Thoracic aorta (tissue), 2 donors: ENCODE measurements around the gene ATRN. TPM values are rescaled to one million over a fixed set of nuclear protein-coding genes. Genes with fewer than 3 reads are reported as not detected.

ENCODE experiments used
- ATAC-seq: fragments of 150-250 bp; one replicate; pipeline ENCODE4 v1.8.0; 2017; ENCODE audit warnings: low read depth; ENCODE audit not compliant: insufficient number of reproducible peaks, low FRiP score
- DNase-seq: peaks from one replicate; pipeline ENCODE4 v3.0.0-alpha.2; 2020; ENCODE audit warnings: low spot score
- H3K27ac ChIP-seq, 2 donors: fragments of 200-600 bp; sonication (generic); 1 replicate in 1 of 2; 2 replicates in 1 of 2; pipeline ENCODE4 v1.5.1; 2016; ENCODE audit warnings: mild to moderate bottlenecking in 2 of 2, moderate library complexity in 2 of 2
- H3K27me3 ChIP-seq: fragments of 200-600 bp; sonication (generic); replicated peaks from 2 replicates; pipeline ENCODE4 v1.6.0; 2016; ENCODE audit warnings: mild to moderate bottlenecking; ENCODE audit not compliant: insufficient read depth
- H3K36me3 ChIP-seq: fragments of 200-600 bp; sonication (generic); one replicate; pipeline ENCODE4 v1.5.1; 2016
- H3K4me1 ChIP-seq, 2 donors: fragments of 200-600 bp; sonication (generic); 1 replicate in 1 of 2; 2 replicates in 1 of 2; pipeline versions ENCODE4 v1.5.1 to v1.6.0; 2016; ENCODE audit warnings: low read depth in 2 of 2, mild to moderate bottlenecking in 1 of 2; ENCODE audit not compliant: control insufficient read depth in 1 of 2
- H3K4me3 ChIP-seq: fragments of 200-600 bp; sonication (generic); 2 replicates; pipeline ENCODE4 v1.5.1; 2016; ENCODE audit warnings: mild to moderate bottlenecking
- H3K9me3 ChIP-seq: fragments of 200-600 bp; sonication (generic); 2 replicates; pipeline ENCODE4 v1.5.1; 2016
- total RNA-seq, 2 donors: library from RNA; depleted of rRNA; stranded (reverse); fragments of >200 nt; gene quantifications; one replicate each; pipeline versions ENCODE4 v1.1.0 to v1.2.3, GENCODE V29; 2016
- TF ChIP-seq, protein P1 (sequence below): fragments of 200-600 bp; sonication (generic); IDR thresholded peaks from one replicate; pipeline ENCODE4 v1.5.1; 2019; ENCODE audit warnings: antibody characterized with exemption

The ATRN gene
- total RNA-seq, 2 donors from 2014 or later = 25.0 to 32.9 TPM

DNA sequence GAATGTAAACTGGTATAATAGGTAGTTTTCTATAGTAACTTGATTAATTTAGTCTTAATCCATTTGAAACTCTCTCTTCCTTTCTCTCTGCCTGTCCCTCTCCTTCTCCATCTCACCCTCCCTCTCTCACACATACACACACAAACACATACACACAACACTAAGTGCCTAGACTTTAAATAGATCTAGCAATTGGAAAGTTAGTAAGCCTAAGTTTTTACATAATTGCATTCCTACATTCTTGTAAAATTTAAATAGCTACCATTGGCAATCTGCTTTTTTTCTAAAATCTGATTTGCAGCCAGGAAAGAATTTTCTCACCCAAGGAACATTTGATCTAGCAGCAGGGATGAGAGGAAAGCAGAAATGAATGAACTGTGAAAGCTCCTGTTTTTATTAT lies 176.7 kb downstream of the ATRN start:
- H3K36me3 ChIP-seq = peaks cover 30% of the 10 kb centered on the region
- TF ChIP-seq, protein P1, sequence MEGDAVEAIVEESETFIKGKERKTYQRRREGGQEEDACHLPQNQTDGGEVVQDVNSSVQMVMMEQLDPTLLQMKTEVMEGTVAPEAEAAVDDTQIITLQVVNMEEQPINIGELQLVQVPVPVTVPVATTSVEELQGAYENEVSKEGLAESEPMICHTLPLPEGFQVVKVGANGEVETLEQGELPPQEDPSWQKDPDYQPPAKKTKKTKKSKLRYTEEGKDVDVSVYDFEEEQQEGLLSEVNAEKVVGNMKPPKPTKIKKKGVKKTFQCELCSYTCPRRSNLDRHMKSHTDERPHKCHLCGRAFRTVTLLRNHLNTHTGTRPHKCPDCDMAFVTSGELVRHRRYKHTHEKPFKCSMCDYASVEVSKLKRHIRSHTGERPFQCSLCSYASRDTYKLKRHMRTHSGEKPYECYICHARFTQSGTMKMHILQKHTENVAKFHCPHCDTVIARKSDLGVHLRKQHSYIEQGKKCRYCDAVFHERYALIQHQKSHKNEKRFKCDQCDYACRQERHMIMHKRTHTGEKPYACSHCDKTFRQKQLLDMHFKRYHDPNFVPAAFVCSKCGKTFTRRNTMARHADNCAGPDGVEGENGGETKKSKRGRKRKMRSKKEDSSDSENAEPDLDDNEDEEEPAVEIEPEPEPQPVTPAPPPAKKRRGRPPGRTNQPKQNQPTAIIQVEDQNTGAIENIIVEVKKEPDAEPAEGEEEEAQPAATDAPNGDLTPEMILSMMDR = no peak

GRCh38 chr20:3648951-3649350 lies 178.1 kb downstream of the ATRN start:
- Histone ChIP-seq H3K4me1 (no peaks in the 10 kb centered on the region), H3K27me3 (no peaks in the 10 kb centered on the region), H3K4me3 (no peak overlapping the region), H3K27ac (no peak overlapping the region), H3K36me3 (peaks cover 26% of the 10 kb centered on the region), H3K9me3 (no peaks in the 10 kb centered on the region)
- DNase-seq = no peak
- TF ChIP-seq, protein P1 = no peak
- ATAC-seq = no peak

More for the DNA sequence above, 176.7 kb downstream of the ATRN start:
- DNase-seq (no peak), ATAC-seq (no peak)
- H3K27me3 ChIP-seq = no peaks in the 10 kb centered on the region
- H3K4me1 ChIP-seq = no peaks in the 10 kb centered on the region
- no peak overlapping the region for H3K27ac ChIP-seq
- no peak overlapping the region for H3K4me3 ChIP-seq
- H3K9me3 ChIP-seq = no peaks in the 10 kb centered on the region

DNA sequence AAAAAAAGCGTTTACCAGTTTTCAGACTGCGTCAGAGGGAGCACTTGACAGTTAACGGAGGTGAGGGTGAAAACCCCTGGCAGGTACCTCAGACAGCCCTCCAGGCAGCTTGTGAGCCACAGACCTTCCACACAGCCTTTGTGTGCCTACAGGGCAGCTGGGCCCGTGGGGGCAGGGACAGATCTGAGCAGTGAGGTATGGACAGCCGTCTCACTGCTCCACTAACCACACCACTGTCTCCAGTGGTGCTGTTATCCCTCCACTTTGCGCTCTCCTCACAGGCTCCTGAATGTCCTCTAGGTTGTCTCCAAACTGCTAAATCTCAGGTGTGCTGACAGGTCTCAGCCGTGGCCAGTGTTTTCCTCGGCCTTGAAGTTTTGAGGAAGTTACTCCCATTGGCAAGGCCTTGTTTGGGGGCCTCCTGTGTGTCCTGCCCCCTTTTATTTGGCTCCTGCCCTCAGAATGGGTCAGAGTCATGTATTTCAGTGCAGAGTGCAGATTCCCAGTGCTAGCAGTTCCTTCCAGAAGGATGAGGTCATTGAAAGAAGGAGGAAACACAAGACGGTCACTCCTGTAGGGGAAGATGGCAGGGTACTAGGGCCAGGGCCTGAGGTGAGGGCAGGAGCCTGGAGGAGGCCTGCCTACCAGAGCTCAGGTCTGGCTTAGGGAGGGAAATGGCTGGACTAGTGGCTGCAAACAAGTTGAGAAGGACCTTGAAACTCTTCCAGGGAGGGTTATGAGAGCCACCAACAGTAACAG lies 180.6 kb downstream of the ATRN start:
- TF ChIP-seq, protein P1 = no peak
- DNase-seq = no peak
- no peak for ATAC-seq

GRCh38 chr20:3652221-3652620 lies 181.4 kb downstream of the ATRN start:
- no peak for DNase-seq

More for the DNA sequence above, 180.6 kb downstream of the ATRN start:
- no peak overlapping the region for H3K27ac ChIP-seq
- no peaks in the 10 kb centered on the region for H3K4me1 ChIP-seq
- H3K27me3 ChIP-seq = no peaks in the 10 kb centered on the region
- no peaks in the 10 kb centered on the region for H3K9me3 ChIP-seq
- H3K36me3 ChIP-seq = peaks cover 4% of the 10 kb centered on the region
- no peak overlapping the region for H3K4me3 ChIP-seq

More at GRCh38 chr20:3652221-3652620, 181.4 kb downstream of the ATRN start:
- H3K9me3 ChIP-seq = no peaks in the 10 kb centered on the region
- no peak for ATAC-seq
- TF ChIP-seq, protein P1 = no peak
- no peak overlapping the region for H3K27ac ChIP-seq
- H3K4me1 ChIP-seq = no peaks in the 10 kb centered on the region
- H3K4me3 ChIP-seq = no peak overlapping the region
- no peaks in the 10 kb centered on the region for H3K27me3 ChIP-seq
- peaks cover 4% of the 10 kb centered on the region for H3K36me3 ChIP-seq
